Tibial nerve (tissue), 3 donors: ENCODE results near the gene AK8.

Experiments used
- POLR2A ChIP-seq, 2 donors: fragments of 450-650 bp; IDR thresholded peaks; one replicate each; pipeline ENCODE4 v1.6.1; 2017; ENCODE audit warnings: antibody characterized with exemption in 2 of 2, mild to moderate bottlenecking in 2 of 2, moderate library complexity in 2 of 2
- TF ChIP-seq, protein P1 (sequence below), 5 experiments: fragments of 200-600 bp in 3 of 5; fragments of 450-650 bp in 2 of 5; sonication (generic) in 3 of 5; IDR thresholded peaks; one replicate each; pipeline ENCODE4 v1.5.1; 2016 to 2019; ENCODE audit warnings: antibody characterized with exemption in 5 of 5, mild to moderate bottlenecking in 3 of 5, moderate library complexity in 2 of 5

DNA sequence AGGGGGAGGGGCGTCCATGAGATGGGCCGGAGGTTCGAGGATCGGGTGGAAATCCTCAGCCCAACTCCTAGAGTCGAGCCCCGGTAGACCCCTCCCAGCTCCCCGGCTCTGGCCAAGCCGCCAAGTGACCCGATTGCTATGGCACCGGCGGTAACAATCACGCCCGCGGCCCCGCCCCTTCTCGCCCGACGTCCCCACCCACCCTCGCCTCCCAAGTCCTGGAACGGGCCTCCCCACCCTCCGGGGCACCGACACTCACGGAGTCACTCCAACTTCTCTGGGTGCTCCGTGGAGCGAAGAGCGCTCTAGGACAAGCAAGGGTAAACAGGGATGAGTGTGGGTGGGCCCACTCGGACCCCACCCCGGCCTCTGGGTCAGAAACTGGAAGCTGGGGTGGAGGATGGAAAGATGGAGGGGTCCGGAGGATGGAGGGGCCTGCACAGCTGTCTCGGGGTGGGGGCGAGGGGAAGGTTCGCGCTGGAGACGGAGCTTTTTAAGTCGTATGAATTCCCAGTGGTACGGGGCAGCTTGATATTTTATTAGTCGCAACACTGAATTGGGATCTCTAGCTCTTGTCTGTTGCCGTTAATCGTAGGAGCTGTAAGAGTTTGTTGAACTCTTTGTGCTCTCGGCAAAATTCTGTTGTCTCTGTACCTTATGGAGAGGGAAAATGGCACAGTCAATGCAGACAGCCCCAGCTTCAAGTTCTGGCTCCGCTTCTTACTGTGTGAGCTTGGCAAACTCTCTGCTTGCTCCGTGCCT, 792 bp upstream of the AK8 start, which contains the start of gene SPACA9:
- TF ChIP-seq, protein P1, sequence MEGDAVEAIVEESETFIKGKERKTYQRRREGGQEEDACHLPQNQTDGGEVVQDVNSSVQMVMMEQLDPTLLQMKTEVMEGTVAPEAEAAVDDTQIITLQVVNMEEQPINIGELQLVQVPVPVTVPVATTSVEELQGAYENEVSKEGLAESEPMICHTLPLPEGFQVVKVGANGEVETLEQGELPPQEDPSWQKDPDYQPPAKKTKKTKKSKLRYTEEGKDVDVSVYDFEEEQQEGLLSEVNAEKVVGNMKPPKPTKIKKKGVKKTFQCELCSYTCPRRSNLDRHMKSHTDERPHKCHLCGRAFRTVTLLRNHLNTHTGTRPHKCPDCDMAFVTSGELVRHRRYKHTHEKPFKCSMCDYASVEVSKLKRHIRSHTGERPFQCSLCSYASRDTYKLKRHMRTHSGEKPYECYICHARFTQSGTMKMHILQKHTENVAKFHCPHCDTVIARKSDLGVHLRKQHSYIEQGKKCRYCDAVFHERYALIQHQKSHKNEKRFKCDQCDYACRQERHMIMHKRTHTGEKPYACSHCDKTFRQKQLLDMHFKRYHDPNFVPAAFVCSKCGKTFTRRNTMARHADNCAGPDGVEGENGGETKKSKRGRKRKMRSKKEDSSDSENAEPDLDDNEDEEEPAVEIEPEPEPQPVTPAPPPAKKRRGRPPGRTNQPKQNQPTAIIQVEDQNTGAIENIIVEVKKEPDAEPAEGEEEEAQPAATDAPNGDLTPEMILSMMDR (IDR thresholded peaks at IDR 0.05), result no peak
- no peak for TF ChIP-seq POLR2A (IDR thresholded peaks at IDR 0.05)
